ENCODE data around the gene CHSY1. TPM values are rescaled to one million over a fixed set of nuclear protein-coding genes. Genes with fewer than 3 reads are reported as not detected.

CHSY1 gene
- total RNA-seq, 1 donor, result 40.9 TPM

GRCh38 chr15:101148881-101149664 lies 102.8 kb downstream of the CHSY1 start:
- TF ChIP-seq CTCF (IDR thresholded peaks at IDR 0.05; ENCODE audit: insufficient read depth, low read length), result no peak
- no peak for DNase-seq (ENCODE audit: low read depth)
- H3K4me3 ChIP-seq (ENCODE audit: low read depth, low read length), result no peak overlapping the region

- H3K4me3 ChIP-seq (ENCODE audit: low read depth, low read length), result no peak overlapping the region
- no peak for DNase-seq (ENCODE audit: low read depth)
- TF ChIP-seq CTCF (IDR thresholded peaks at IDR 0.05; ENCODE audit: insufficient read depth, low read length), result no peak
These were observed 103.5 kb downstream of the CHSY1 start for GRCh38 chr15:101148166-101148880.

- no peak for TF ChIP-seq CTCF (IDR thresholded peaks at IDR 0.05; ENCODE audit: insufficient read depth, low read length)
- no peak for DNase-seq (ENCODE audit: low read depth)
- no peak overlapping the region for H3K4me3 ChIP-seq (ENCODE audit: low read depth, low read length)
These were observed 104.7 kb downstream of the CHSY1 start for GRCh38 chr15:101147181-101147580.

- TF ChIP-seq CTCF (IDR thresholded peaks at IDR 0.05; ENCODE audit: insufficient read depth, low read length), result no peak
- no peak for DNase-seq (ENCODE audit: low read depth)
These were observed 105.6 kb downstream of the CHSY1 start for GRCh38 chr15:101146118-101146702.

GRCh38 chr15:101145362-101145761 lies 106.5 kb downstream of the CHSY1 start:
- no peak for DNase-seq (ENCODE audit: low read depth)
- no peak for TF ChIP-seq CTCF (IDR thresholded peaks at IDR 0.05; ENCODE audit: insufficient read depth, low read length)
- no peak overlapping the region for H3K4me3 ChIP-seq (ENCODE audit: low read depth, low read length)

More at GRCh38 chr15:101146118-101146702, 105.6 kb downstream of the CHSY1 start:
- H3K4me3 ChIP-seq (ENCODE audit: low read depth, low read length), result no peak overlapping the region

GRCh38 chr15:101143321-101143720 lies 108.5 kb downstream of the CHSY1 start:
- no peak for TF ChIP-seq CTCF (IDR thresholded peaks at IDR 0.05; ENCODE audit: insufficient read depth, low read length)
- no peak for DNase-seq (ENCODE audit: low read depth)

More at GRCh38 chr15:101143321-101143720, 108.5 kb downstream of the CHSY1 start:
- H3K4me3 ChIP-seq (ENCODE audit: low read depth, low read length), result no peak overlapping the region
